HL-60 (cell line): Measurements from ENCODE around the gene PDGFA.

ENCODE experiments used
- DNase-seq, 2 experiments: peaks; one replicate each; pipeline ENCODE4 v3.0.0-alpha.2; 2010 to 2020; ENCODE audit warnings: low read depth in 1 of 2, low spot score in 1 of 2
- H3K27ac ChIP-seq: fragments of 250-450 bp; sonication (Bioruptor Pico); replicated peaks from 2 replicates; pipeline ENCODE4 v1.5.1; 2020; ENCODE audit warnings: mild to moderate bottlenecking, moderate library complexity
- H3K27me3 ChIP-seq: fragments of 250-450 bp; sonication (Bioruptor Pico); 2 replicates; pipeline ENCODE4 v1.5.1; 2021; ENCODE audit warnings: mild to moderate bottlenecking, moderate library complexity; ENCODE audit not compliant: insufficient read depth, poor library complexity, severe bottlenecking
- H3K4me3 ChIP-seq: replicated peaks from 2 replicates; pipeline ENCODE4 v1.5.1; 2011; ENCODE audit warnings: mild to moderate bottlenecking, control low read depth, low read length; ENCODE audit not compliant: insufficient read depth
- CTCF ChIP-seq: IDR thresholded peaks from one replicate; pipeline ENCODE4 v1.5.1; 2011; ENCODE audit warnings: low read length, control low read depth, inconsistent platforms; ENCODE audit not compliant: insufficient read depth
- GABPA ChIP-seq: IDR thresholded peaks from 2 replicates; pipeline ENCODE4 v1.6.1; 2012; ENCODE audit warnings: low read depth
- POLR2AphosphoS5 ChIP-seq: IDR thresholded peaks from 2 replicates; pipeline ENCODE4 v1.6.1; 2012; ENCODE audit warnings: low read depth
- REST ChIP-seq: IDR thresholded peaks from 2 replicates; pipeline ENCODE4 v1.6.1; 2012; ENCODE audit warnings: low read depth; ENCODE audit not compliant: insufficient replicate concordance
- SPI1 ChIP-seq: IDR thresholded peaks from 2 replicates; pipeline ENCODE4 v1.6.1; 2012; ENCODE audit warnings: low read depth, mild to moderate bottlenecking, borderline replicate concordance

Gene PDGFA

GRCh38 chr7:567305-567883 is 47.7 kb upstream of the PDGFA start:
- Histone ChIP-seq H3K27me3 (no peaks in the 10 kb centered on the region), H3K27ac (no peak overlapping the region), H3K4me3 (no peak overlapping the region)
- no peak for DNase-seq
- TF ChIP-seq SPI1 (no peak), GABPA (no peak), CTCF (no peak), POLR2AphosphoS5 (no peak), REST (no peak)

DNA sequence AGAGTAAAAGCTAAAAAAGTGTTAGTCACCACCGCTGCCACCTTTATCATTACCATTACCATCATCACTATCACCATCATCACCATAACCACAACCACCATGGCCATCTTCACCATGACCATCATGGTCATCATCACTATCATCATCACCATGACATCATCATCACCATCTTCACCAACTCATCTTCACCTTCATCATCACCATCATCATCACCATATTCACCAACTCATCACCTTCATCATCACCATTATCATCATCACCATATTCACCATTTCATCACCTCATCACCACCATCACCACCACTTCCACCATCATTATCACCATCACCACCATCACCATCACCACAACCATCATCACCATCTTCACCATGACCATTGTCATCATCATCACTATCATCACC is 46.5 kb upstream of the PDGFA start:
- TF ChIP-seq GABPA (no peak), CTCF (no peak), POLR2AphosphoS5 (no peak), REST (no peak), SPI1 (no peak)
- Histone ChIP-seq H3K27ac (no peak overlapping the region), H3K27me3 (no peaks in the 10 kb centered on the region), H3K4me3 (no peak overlapping the region)
- no peak for DNase-seq

DNA sequence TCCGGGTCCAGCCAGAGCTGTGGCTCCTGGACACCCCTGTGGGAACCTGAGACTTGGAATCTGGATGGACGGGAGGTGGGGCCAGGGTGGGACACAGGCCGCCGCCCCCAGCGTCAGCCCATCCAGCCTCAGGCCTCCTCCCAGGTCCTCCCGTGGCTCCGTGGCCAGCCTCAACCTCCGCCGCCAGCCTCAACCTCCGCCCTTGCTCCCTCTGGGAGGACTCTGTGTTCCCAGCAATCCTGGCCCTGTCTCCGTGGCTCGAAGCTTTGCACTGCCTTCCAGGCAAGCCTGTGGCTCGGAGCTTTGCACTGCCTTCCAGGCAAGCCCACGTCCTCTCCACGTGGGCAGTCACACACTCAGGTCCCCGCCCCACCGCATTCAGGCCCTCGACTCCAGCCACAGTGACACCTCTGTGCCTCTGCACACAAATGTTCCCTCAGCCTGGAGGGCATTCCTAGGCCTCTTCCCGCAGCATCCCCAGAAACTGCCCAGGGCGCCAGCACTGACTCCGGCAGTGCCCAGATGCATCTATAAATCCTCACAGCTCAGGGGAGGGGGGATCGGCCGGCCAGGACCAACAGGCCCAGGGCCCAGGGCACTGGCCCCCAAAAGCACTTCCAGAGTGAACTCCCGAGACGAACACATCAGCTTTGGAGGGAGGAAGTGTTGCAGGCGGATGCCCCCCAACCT is 44.7 kb upstream of the PDGFA start:
- Histone ChIP-seq H3K27ac (no peak overlapping the region), H3K27me3 (no peaks in the 10 kb centered on the region), H3K4me3 (no peak overlapping the region)
- no peak for DNase-seq
- TF ChIP-seq GABPA (no peak), CTCF (no peak), POLR2AphosphoS5 (no peak), REST (no peak), SPI1 (no peak)
